Measurements from ENCODE around the gene AKAP6. TPM values are rescaled to one million over a fixed set of nuclear protein-coding genes. Genes with fewer than 3 reads are reported as not detected.

AKAP6 gene
- total RNA-seq, 4 donors from 2014 or later = 2.0 to 11.0 (median 4.2) TPM

DNA sequence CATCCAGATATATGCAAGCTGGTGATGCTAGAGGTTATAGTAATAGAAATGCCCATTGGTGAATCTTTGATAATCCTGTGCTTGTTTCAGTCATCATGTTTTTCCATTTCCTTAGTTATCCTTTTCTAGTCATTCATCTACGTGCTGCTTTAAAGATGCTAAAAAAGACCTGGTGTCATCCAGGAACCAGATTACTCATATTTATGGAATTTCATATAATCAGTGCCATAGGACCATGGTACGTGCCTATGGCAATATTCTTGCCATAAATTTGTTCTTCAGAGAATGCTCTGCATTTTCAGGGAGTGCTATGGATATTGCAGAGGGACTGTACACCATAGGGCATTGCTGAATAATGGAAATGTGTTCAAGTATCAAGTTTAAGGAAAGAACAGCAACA lies 267.3 kb downstream of the AKAP6 start:
- 64% methylated on average over 2 of the region's 2 CpGs for WGBS
- Histone ChIP-seq H3K27me3 (no peaks in the 10 kb centered on the region), H3K27ac (no peak overlapping the region), H3K36me3 (no peaks in the 10 kb centered on the region), H3K9me3 (no peaks in the 10 kb centered on the region), H3K4me3 (no peak overlapping the region), H3K4me1 (peaks cover 20% of the 10 kb centered on the region)
- TF ChIP-seq EP300 (IDR thresholded peaks at IDR 0.05) (no peak), CTCF (IDR thresholded peaks at IDR 0.05) (no peak), POLR2AphosphoS5 (IDR thresholded peaks at IDR 0.05) (no peak), POLR2A (IDR thresholded peaks at IDR 0.05) (no peak)
- DNase-seq (ENCODE audit: low spot score in 2 of 2) = no peak

DNA sequence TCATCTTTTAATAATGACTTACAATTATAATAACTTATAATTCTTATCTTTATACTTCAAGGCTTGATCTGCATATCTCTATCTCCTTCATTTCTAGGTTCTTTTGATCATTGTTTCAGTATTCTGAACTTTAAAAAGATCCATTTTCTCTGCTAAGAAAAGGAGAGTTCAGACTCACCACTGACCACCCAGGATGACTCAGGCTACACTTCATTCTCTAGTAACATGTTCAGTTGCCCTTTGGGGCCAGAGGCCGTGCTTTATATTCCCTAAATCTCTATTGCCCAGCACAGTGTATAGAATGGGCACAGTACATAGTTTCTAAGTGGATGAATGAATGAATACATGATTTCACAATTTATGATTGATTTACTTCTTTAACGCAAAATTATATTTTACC lies 268.7 kb downstream of the AKAP6 start:
- no peaks in the 10 kb centered on the region for H3K27me3 ChIP-seq
- H3K4me1 ChIP-seq = peaks cover 20% of the 10 kb centered on the region
- H3K36me3 ChIP-seq = no peaks in the 10 kb centered on the region
- DNase-seq (ENCODE audit: low spot score in 2 of 2) = no peak
- H3K27ac ChIP-seq = no peak overlapping the region
- H3K9me3 ChIP-seq = no peaks in the 10 kb centered on the region
- no peak for TF ChIP-seq CTCF (IDR thresholded peaks at IDR 0.05)
- no peak for TF ChIP-seq POLR2AphosphoS5 (IDR thresholded peaks at IDR 0.05)
- no peak for TF ChIP-seq EP300 (IDR thresholded peaks at IDR 0.05)
- no peak for TF ChIP-seq POLR2A (IDR thresholded peaks at IDR 0.05)
- no peak overlapping the region for H3K4me3 ChIP-seq
- 69% methylated on average over 2 of the region's 2 CpGs for WGBS

DNA sequence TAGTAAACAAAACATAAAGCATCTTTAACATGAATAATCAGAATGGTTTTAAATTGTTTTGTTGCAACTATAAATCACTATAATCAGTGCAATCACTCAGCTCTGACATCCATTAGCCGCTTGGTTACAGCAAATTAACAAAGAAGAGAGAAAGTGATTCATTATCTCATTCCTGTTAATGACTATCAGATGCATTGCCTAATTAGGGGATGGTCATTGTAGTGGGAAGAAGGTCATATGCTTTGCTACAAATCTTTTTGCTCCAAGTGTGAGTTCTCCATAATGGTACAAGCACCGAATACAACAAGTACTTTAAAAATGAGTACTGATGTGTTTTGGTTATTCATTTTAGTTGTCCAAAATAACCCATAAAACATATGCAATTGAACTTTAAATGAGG lies 272.0 kb downstream of the AKAP6 start:
- Histone ChIP-seq H3K4me3 (no peak overlapping the region), H3K27me3 (no peaks in the 10 kb centered on the region), H3K9me3 (no peaks in the 10 kb centered on the region), H3K4me1 (no peaks in the 10 kb centered on the region), H3K36me3 (no peaks in the 10 kb centered on the region), H3K27ac (no peak overlapping the region)
- DNase-seq (ENCODE audit: low spot score in 2 of 2) = no peak
- 35% methylated on average over 2 of the region's 2 CpGs for WGBS
- TF ChIP-seq EP300 (IDR thresholded peaks at IDR 0.05) (no peak), CTCF (IDR thresholded peaks at IDR 0.05) (no peak), POLR2A (IDR thresholded peaks at IDR 0.05) (no peak), POLR2AphosphoS5 (IDR thresholded peaks at IDR 0.05) (no peak)

DNA sequence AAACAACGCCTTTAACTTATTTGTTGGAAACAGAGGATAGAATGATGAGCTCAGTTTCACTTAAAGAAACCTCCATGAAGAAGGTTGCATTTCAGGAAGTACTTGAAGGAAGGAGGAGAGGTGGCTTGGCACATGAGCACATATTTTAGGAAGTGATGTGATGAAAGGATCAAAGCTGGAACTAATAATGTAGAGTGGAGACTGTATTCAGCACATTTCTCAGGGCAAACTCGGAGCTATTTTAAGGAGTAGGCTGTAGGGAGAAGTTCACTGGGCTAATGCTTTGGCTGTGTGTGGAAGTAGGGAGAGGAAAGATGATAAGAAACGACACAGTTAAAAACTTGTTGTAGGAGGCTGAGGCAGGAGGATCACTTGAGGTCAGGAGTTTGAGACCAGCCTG lies 272.8 kb downstream of the AKAP6 start:
- WGBS = 56% methylated on average over 3 of the region's 3 CpGs
- H3K9me3 ChIP-seq = no peaks in the 10 kb centered on the region
- no peaks in the 10 kb centered on the region for H3K36me3 ChIP-seq
- no peak for DNase-seq (ENCODE audit: low spot score in 2 of 2)
- TF ChIP-seq POLR2A (IDR thresholded peaks at IDR 0.05) (no peak), POLR2AphosphoS5 (IDR thresholded peaks at IDR 0.05) (no peak), EP300 (IDR thresholded peaks at IDR 0.05) (no peak), CTCF (IDR thresholded peaks at IDR 0.05) (no peak)
- no peak overlapping the region for H3K4me3 ChIP-seq
- no peaks in the 10 kb centered on the region for H3K27me3 ChIP-seq
- no peaks in the 10 kb centered on the region for H3K4me1 ChIP-seq
- H3K27ac ChIP-seq = no peak overlapping the region

DNA sequence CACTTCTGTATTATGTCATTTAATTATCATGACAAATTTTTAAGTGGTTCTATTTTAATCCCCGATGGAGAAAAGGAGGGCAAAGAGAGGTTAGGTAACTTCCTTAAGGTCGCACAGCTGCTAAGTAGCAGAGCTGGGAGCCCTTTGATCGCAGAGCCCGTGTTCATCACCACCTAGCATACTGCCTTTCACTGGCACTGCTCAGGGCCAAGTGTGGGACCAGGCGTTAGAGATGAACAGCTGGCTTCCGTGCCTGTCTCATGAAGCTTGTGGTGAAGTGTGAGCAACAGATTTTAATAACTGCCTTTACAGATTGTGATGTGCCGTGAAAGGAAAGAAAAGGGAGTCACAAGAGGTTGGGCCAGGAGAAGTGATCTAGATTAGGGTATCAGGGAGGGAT lies 273.6 kb downstream of the AKAP6 start:
- Histone ChIP-seq H3K4me1 (no peaks in the 10 kb centered on the region), H3K27me3 (no peaks in the 10 kb centered on the region), H3K27ac (no peak overlapping the region), H3K9me3 (no peaks in the 10 kb centered on the region), H3K36me3 (no peaks in the 10 kb centered on the region), H3K4me3 (no peak overlapping the region)
- TF ChIP-seq EP300 (IDR thresholded peaks at IDR 0.05) = no peak
- no peak for TF ChIP-seq POLR2A (IDR thresholded peaks at IDR 0.05)
- TF ChIP-seq CTCF (IDR thresholded peaks at IDR 0.05) = no peak
- no peak for TF ChIP-seq POLR2AphosphoS5 (IDR thresholded peaks at IDR 0.05)
- no peak for DNase-seq (ENCODE audit: low spot score in 2 of 2)
- 75% methylated on average over 7 of the region's 7 CpGs for WGBS
